HL-60 (cell line): ENCODE measurements around the gene EDEM1.
A peak's percentile ranks its signal among the peaks of the same experiment; 100 is the strongest.
"Not testable (repeated sequence)": the region's sequence is repeated elsewhere in the genome, so short reads cannot be mapped to it uniquely, and the experiment has no call there.

Experiments used
- DNase-seq, 2 experiments: peaks; one replicate each; pipeline ENCODE4 v3.0.0-alpha.2; 2010 to 2020; ENCODE audit warnings: low read depth in 1 of 2, low spot score in 1 of 2
- H3K27ac ChIP-seq: fragments of 250-450 bp; sonication (Bioruptor Pico); replicated peaks from 2 replicates; pipeline ENCODE4 v1.5.1; 2020; ENCODE audit warnings: mild to moderate bottlenecking, moderate library complexity
- H3K27me3 ChIP-seq: fragments of 250-450 bp; sonication (Bioruptor Pico); 2 replicates; pipeline ENCODE4 v1.5.1; 2021; ENCODE audit warnings: mild to moderate bottlenecking, moderate library complexity; ENCODE audit not compliant: insufficient read depth, poor library complexity, severe bottlenecking
- H3K4me3 ChIP-seq: replicated peaks from 2 replicates; pipeline ENCODE4 v1.5.1; 2011; ENCODE audit warnings: mild to moderate bottlenecking, control low read depth, low read length; ENCODE audit not compliant: insufficient read depth
- GABPA ChIP-seq: IDR thresholded peaks from 2 replicates; pipeline ENCODE4 v1.6.1; 2012; ENCODE audit warnings: low read depth
- POLR2AphosphoS5 ChIP-seq: IDR thresholded peaks from 2 replicates; pipeline ENCODE4 v1.6.1; 2012; ENCODE audit warnings: low read depth
- REST ChIP-seq: IDR thresholded peaks from 2 replicates; pipeline ENCODE4 v1.6.1; 2012; ENCODE audit warnings: low read depth; ENCODE audit not compliant: insufficient replicate concordance
- SPI1 ChIP-seq: IDR thresholded peaks from 2 replicates; pipeline ENCODE4 v1.6.1; 2012; ENCODE audit warnings: low read depth, mild to moderate bottlenecking, borderline replicate concordance
- TF ChIP-seq, protein P1 (sequence below): IDR thresholded peaks from one replicate; pipeline ENCODE4 v1.5.1; 2011; ENCODE audit warnings: low read length, control low read depth, inconsistent platforms; ENCODE audit not compliant: insufficient read depth

The EDEM1 gene

DNA sequence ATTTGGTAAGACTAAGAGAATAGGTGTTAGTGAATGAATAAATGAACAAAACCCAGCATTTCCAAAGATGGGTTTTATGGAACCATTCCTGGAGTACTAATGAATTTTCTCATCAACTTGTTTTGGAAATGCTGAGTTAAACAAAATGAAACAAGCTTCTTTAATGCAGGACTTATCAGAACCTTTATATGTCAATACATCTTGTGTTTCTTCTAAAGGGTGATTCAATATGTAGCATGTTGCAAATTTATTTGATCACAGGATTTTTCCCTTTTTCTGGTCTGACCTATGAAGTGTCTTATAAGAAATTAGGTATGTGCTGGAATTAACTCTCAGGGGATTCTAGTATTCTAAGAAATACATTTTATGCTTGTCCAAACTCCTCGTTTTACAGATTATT lies 53.2 kb downstream of the EDEM1 start:
- no peak for DNase-seq
- no peak for TF ChIP-seq POLR2AphosphoS5
- no peak for TF ChIP-seq GABPA
- TF ChIP-seq, protein P1, sequence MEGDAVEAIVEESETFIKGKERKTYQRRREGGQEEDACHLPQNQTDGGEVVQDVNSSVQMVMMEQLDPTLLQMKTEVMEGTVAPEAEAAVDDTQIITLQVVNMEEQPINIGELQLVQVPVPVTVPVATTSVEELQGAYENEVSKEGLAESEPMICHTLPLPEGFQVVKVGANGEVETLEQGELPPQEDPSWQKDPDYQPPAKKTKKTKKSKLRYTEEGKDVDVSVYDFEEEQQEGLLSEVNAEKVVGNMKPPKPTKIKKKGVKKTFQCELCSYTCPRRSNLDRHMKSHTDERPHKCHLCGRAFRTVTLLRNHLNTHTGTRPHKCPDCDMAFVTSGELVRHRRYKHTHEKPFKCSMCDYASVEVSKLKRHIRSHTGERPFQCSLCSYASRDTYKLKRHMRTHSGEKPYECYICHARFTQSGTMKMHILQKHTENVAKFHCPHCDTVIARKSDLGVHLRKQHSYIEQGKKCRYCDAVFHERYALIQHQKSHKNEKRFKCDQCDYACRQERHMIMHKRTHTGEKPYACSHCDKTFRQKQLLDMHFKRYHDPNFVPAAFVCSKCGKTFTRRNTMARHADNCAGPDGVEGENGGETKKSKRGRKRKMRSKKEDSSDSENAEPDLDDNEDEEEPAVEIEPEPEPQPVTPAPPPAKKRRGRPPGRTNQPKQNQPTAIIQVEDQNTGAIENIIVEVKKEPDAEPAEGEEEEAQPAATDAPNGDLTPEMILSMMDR, result no peak
- TF ChIP-seq REST, result no peak
- TF ChIP-seq SPI1, result no peak
- H3K27ac ChIP-seq, result no peak overlapping the region
- H3K27me3 ChIP-seq, result no peaks in the 10 kb centered on the region
- H3K4me3 ChIP-seq, result no peak overlapping the region

- DNase-seq, H3K27me3 ChIP-seq, H3K4me3 ChIP-seq, H3K27ac ChIP-seq: not testable (repeated sequence)
Observed at GRCh38 chr3:5242785-5243184, 55.3 kb downstream of the EDEM1 start.

GRCh38 chr3:5245927-5246326 lies 58.4 kb downstream of the EDEM1 start:
- Histone ChIP-seq H3K4me3 (no peak overlapping the region), H3K27ac (no peak overlapping the region), H3K27me3 (no peaks in the 10 kb centered on the region)
- TF ChIP-seq SPI1 (peak; percentile 71; the same call in 1 of the 2 replicates), REST (no peak), GABPA (no peak), POLR2AphosphoS5 (0 out of 2 replicates have a peak, but pooled peaks have one; percentile 29)
- TF ChIP-seq, protein P1, result no peak
- peak; percentile 35 to 41 for DNase-seq

- Histone ChIP-seq H3K4me3 (no peak overlapping the region), H3K27ac (no peak overlapping the region), H3K27me3 (no peaks in the 10 kb centered on the region)
- no peak for TF ChIP-seq GABPA
- TF ChIP-seq SPI1, result no peak
- TF ChIP-seq, protein P1, result no peak
- TF ChIP-seq REST, result no peak
- TF ChIP-seq POLR2AphosphoS5, result no peak
- no peak for DNase-seq
Observed at GRCh38 chr3:5248822-5249221, 61.3 kb downstream of the EDEM1 start.
